HFFc6 (cell line): ENCODE results near the gene MLLT3. TPM values are rescaled to one million over a fixed set of nuclear protein-coding genes. Genes with fewer than 3 reads are reported as not detected.

Experiments
- DNase-seq: peaks from one replicate; pipeline ENCODE4 v3.0.0-alpha.2; 2018
- H3K27ac Mint-ChIP-seq: 2 replicates; pipeline ENCODE4 v1.8.0; 2020; ENCODE audit warnings: mild to moderate bottlenecking, mixed read lengths
- H3K27me3 Mint-ChIP-seq: 2 replicates; pipeline ENCODE4 v1.8.0; 2021; ENCODE audit warnings: mild to moderate bottlenecking, moderate library complexity, mixed read lengths; ENCODE audit not compliant: insufficient read depth
- H3K36me3 Mint-ChIP-seq: 2 replicates; pipeline ENCODE4 v1.8.0; 2021; ENCODE audit warnings: low read depth, mixed read lengths
- H3K4me1 Mint-ChIP-seq: 2 replicates; pipeline ENCODE4 v1.8.0; 2020; ENCODE audit warnings: low read depth, mixed read lengths
- H3K4me3 Mint-ChIP-seq: 2 replicates; pipeline ENCODE4 v1.8.0; 2020; ENCODE audit warnings: mild to moderate bottlenecking, moderate library complexity, mixed read lengths
- H3K9me3 Mint-ChIP-seq: 2 replicates; pipeline ENCODE4 v1.8.0; 2020; ENCODE audit warnings: mild to moderate bottlenecking, mixed read lengths
- CTCF ChIP-seq: fragments of 200-600 bp; sonication (generic); IDR thresholded peaks from 2 replicates; pipeline ENCODE4 v1.5.0; 2021; ENCODE audit warnings: antibody characterized with exemption, mild to moderate bottlenecking
- total RNA-seq, 6 experiments: library from RNA; stranded (reverse); fragmentation: NEBNext Ultra II Directional; extraction: Animal tissue kit (Norgen Biotek cat#: 25700); gene quantifications; 2 replicates in 1 of 6; 3 replicates in 5 of 6; pipeline ENCODE4 v1.2.3, GENCODE V29; 2021

The MLLT3 gene
- total RNA-seq, 6 experiments from 2014 or later = 23.1 to 27.5 (median 24.7) TPM

- Mint-ChIP-seq H3K4me1 (peaks cover 10% of the 10 kb centered on the region; the same call in 1 of the 2 replicates), H3K27me3 (no peaks in the 10 kb centered on the region), H3K27ac (no peak overlapping the region), H3K36me3 (no peaks in the 10 kb centered on the region), H3K4me3 (no peak overlapping the region), H3K9me3 (no peaks in the 10 kb centered on the region)
- no peak for TF ChIP-seq CTCF
- no peak for DNase-seq
These were observed 216.7 kb downstream of the MLLT3 start for GRCh38 chr9:20405616-20406015.

- DNase-seq = no peak
- no peaks in the 10 kb centered on the region for H3K36me3 Mint-ChIP-seq
These were observed 217.2 kb downstream of the MLLT3 start for GRCh38 chr9:20405078-20405477.

GRCh38 chr9:20404192-20404813 lies 218.0 kb downstream of the MLLT3 start:
- Mint-ChIP-seq H3K4me1 (peaks cover 10% of the 10 kb centered on the region; the same call in 1 of the 2 replicates), H3K36me3 (no peaks in the 10 kb centered on the region), H3K27me3 (no peaks in the 10 kb centered on the region), H3K4me3 (no peak overlapping the region), H3K9me3 (no peaks in the 10 kb centered on the region), H3K27ac (no peak overlapping the region)
- no peak for TF ChIP-seq CTCF
- no peak for DNase-seq

More at GRCh38 chr9:20405078-20405477, 217.2 kb downstream of the MLLT3 start:
- Mint-ChIP-seq H3K9me3 (no peaks in the 10 kb centered on the region), H3K4me1 (peaks cover 10% of the 10 kb centered on the region; the same call in 1 of the 2 replicates), H3K27me3 (no peaks in the 10 kb centered on the region), H3K27ac (no peak overlapping the region), H3K4me3 (no peak overlapping the region)
- TF ChIP-seq CTCF = no peak

- Mint-ChIP-seq H3K9me3 (no peaks in the 10 kb centered on the region), H3K36me3 (no peaks in the 10 kb centered on the region), H3K27ac (no peak overlapping the region), H3K27me3 (no peaks in the 10 kb centered on the region), H3K4me3 (no peak overlapping the region), H3K4me1 (peaks cover 10% of the 10 kb centered on the region; the same call in 1 of the 2 replicates)
- DNase-seq = no peak
- TF ChIP-seq CTCF = no peak
These were observed 219.0 kb downstream of the MLLT3 start for GRCh38 chr9:20403346-20403745.

GRCh38 chr9:20402273-20402875 lies 219.9 kb downstream of the MLLT3 start:
- Mint-ChIP-seq H3K4me3 (no peak overlapping the region), H3K4me1 (peaks cover 10% of the 10 kb centered on the region; the same call in 1 of the 2 replicates), H3K36me3 (no peaks in the 10 kb centered on the region), H3K9me3 (no peaks in the 10 kb centered on the region), H3K27me3 (no peaks in the 10 kb centered on the region), H3K27ac (no peak overlapping the region)
- no peak for TF ChIP-seq CTCF
- no peak for DNase-seq
